GM12891 (cell line): ENCODE results near the gene RALGPS1.
A peak's percentile ranks its signal among the peaks of the same experiment; 100 is the strongest.

Experiments used
- DNase-seq: peaks from one replicate; pipeline ENCODE4 v3.0.0; 2011; ENCODE audit warnings: low spot score; ENCODE audit not compliant: insufficient read length
- FAIRE-seq: peaks from 2 replicates; lab custom pipeline; 2011; peaks lifted over from hg19 to GRCh38; lab: Jason Lieb, UNC
- PAX5 ChIP-seq: IDR thresholded peaks from 2 replicates; pipeline ENCODE4 v1.6.1; 2011; ENCODE audit warnings: low read length, moderate library complexity, mild to moderate bottlenecking; ENCODE audit not compliant: insufficient read depth, severe bottlenecking
- POLR2A ChIP-seq: IDR thresholded peaks from 2 replicates; pipeline ENCODE4 v1.6.1; 2011; ENCODE audit warnings: low read depth, low read length, control low read depth
- POLR2AphosphoS5 ChIP-seq: IDR thresholded peaks from 2 replicates; pipeline ENCODE4 v1.6.1; 2011; ENCODE audit warnings: low read depth, low read length, control low read depth
- POU2F2 ChIP-seq: IDR thresholded peaks from 2 replicates; pipeline ENCODE4 v1.6.1; 2011; ENCODE audit warnings: low read depth, mild to moderate bottlenecking, control low read depth, low read length, moderate library complexity
- SPI1 ChIP-seq: IDR thresholded peaks from 2 replicates; pipeline ENCODE4 v1.6.1; 2011; ENCODE audit warnings: low read depth, low read length, control low read depth
- TAF1 ChIP-seq: IDR thresholded peaks from 2 replicates; pipeline ENCODE4 v1.6.1; 2011; ENCODE audit warnings: low read depth, low read length, control low read depth

The RALGPS1 gene

GRCh38 chr9:127118597-127119319 lies 204.2 kb downstream of the RALGPS1 start:
- FAIRE-seq: peak; percentile 75
- TF ChIP-seq SPI1 (peak; percentile 88), PAX5 (no peak), TAF1 (no peak)
- DNase-seq: no peak

- DNase-seq (no peak), FAIRE-seq (peak; percentile 13)
- TF ChIP-seq POLR2AphosphoS5 (no peak), POU2F2 (no peak), PAX5 (no peak), POLR2A (no peak), SPI1 (no peak), TAF1 (no peak)
Measured at GRCh38 chr9:127119320-127119709, 204.7 kb downstream of the RALGPS1 start.

GRCh38 chr9:127121628-127122175 lies 207.1 kb downstream of the RALGPS1 start:
- TF ChIP-seq POLR2AphosphoS5 (no peak), PAX5 (no peak), SPI1 (no peak), POLR2A (no peak)
- no peak for FAIRE-seq
- DNase-seq: no peak

GRCh38 chr9:127122176-127123063 lies 207.8 kb downstream of the RALGPS1 start, which contains the start of gene ANGPTL2:
Gene ANGPTL2, minus strand, starts transcription at chr9:127122635. Its CDS starts 13,904 bp downstream, at chr9:127108731.
- FAIRE-seq (peak; percentile 52), DNase-seq (peak; percentile 64)
- TF ChIP-seq SPI1 (peak; percentile 49), POLR2AphosphoS5 (no peak), POU2F2 (no peak), TAF1 (no peak), PAX5 (no peak), POLR2A (no peak)

GRCh38 chr9:127123064-127123890 lies 208.7 kb downstream of the RALGPS1 start:
- DNase-seq: no peak
- no peak for FAIRE-seq

GRCh38 chr9:127124111-127124531 lies 209.5 kb downstream of the RALGPS1 start:
- DNase-seq (no peak), FAIRE-seq (no peak)
- no peak for TF ChIP-seq POLR2AphosphoS5
- TF ChIP-seq TAF1: no peak
- no peak for TF ChIP-seq POU2F2
- TF ChIP-seq POLR2A: no peak
- no peak for TF ChIP-seq PAX5
- TF ChIP-seq SPI1: no peak

More at GRCh38 chr9:127123064-127123890, 208.7 kb downstream of the RALGPS1 start:
- TF ChIP-seq POU2F2 (no peak), SPI1 (no peak), PAX5 (no peak), POLR2AphosphoS5 (no peak), POLR2A (no peak), TAF1 (no peak)

- no peak for DNase-seq
- TF ChIP-seq POLR2AphosphoS5: no peak
- no peak for TF ChIP-seq SPI1
- TF ChIP-seq POLR2A: no peak
- no peak for TF ChIP-seq POU2F2
- TF ChIP-seq PAX5: no peak
- TF ChIP-seq TAF1: no peak
- FAIRE-seq: no peak
Measured at GRCh38 chr9:127124792-127125191, 210.2 kb downstream of the RALGPS1 start.

- TF ChIP-seq POU2F2 (no peak), PAX5 (no peak), SPI1 (no peak)
- FAIRE-seq (no peak), DNase-seq (no peak)
Measured at GRCh38 chr9:127126971-127127370, 212.4 kb downstream of the RALGPS1 start.
